ENCODE measurements around the gene RB1. TPM values are rescaled to one million over a fixed set of nuclear protein-coding genes. Genes with fewer than 3 reads are reported as not detected.

The RB1 gene
- total and polyA plus RNA-seq, 2 donors (not counting 3 experiments of a cell fraction or from before 2014, with no cell fraction given): 8.0 to 41.2 TPM

DNA sequence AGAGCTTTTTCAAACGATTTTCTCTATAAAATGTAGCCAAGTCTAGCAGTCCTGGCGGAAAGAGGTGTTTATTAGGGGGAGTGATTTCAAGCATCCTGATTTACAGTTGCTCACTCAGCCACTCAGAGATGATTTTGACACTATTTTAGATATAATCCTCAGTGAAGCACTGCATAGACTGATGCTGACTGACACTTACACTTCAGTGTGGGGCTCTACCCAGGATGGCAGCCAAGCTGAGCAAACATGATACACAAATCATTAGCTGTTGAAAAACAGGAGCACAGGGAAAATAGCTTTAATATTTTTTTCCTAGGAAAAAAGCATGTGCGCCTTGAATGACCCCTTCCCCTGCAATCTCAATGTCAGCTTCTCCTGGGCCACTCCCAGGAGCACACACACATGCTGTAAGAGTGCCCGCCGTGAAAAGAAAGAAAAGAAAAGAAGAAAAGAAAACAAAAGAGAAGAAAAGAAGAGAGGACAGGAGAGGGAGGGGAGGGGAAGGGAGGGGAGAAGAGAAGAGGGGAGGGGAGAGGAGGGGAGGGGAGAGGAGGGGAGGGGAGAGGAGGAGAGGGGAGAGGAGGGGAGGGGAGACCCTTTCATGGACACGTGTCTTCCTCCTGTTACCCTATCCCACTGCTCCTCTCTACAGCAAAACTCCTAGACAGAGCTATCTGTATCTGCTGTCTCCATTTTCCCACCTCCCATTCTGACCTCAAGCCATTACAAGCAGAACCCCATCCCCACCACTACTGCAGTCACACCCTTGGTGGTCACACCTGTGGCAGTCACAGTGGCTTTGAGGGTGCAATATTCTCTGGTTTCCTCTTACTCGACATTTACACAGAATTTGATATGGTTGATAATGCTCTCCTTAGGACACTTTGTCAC, 193.0 kb downstream of the RB1 start:
- no TSS peak for BruUV-seq (replicated peaks)
- H3K9me3 ChIP-seq (replicated peaks; ENCODE audit: control insufficient read depth, insufficient read depth, low read length): no peaks in the 10 kb centered on the region
- no peak overlapping the region for H3K4me2 ChIP-seq (ENCODE audit: insufficient read depth, low read length)
- no peaks in the 10 kb centered on the region for H3K27me3 ChIP-seq (ENCODE audit: control insufficient read depth in 2 of 2, insufficient read depth in 2 of 2, low read length in 2 of 2)
- H3K36me3 ChIP-seq (ENCODE audit: control insufficient read depth in 2 of 2, extremely low read depth in 1 of 2, insufficient read depth in 2 of 2, low read length in 2 of 2): no peaks in the 10 kb centered on the region
- ChIA-PET CTCF (interaction anchor here (1.0 to 3.0 kb wide), 4 partner anchors 30 to 163 kb away, joined by 3 to 13 read pairs (median 7); no protein-coding TSS in a partner anchor), POLR2A (interaction anchor here (1.8 kb wide), 1 partner anchor 36 kb away, joined by 5 read pairs; no protein-coding TSS in a partner anchor)
- no peaks in the 10 kb centered on the region for H3K9me1 ChIP-seq (replicated peaks; ENCODE audit: control insufficient read depth, extremely low read depth, insufficient read depth, low read length)
- dilution Hi-C loops (cut with MboI; ENCODE audit: extremely low pct_ligation_motif_present, low sequenced_read_pairs): no loop called here
- H3K79me2 ChIP-seq (ENCODE audit: control insufficient read depth, insufficient read depth, low read length): no peaks in the 10 kb centered on the region
- no peaks in the 10 kb centered on the region for H4K20me1 ChIP-seq (replicated peaks; ENCODE audit: control insufficient read depth, extremely low read depth, insufficient read depth, low read length)
- H3K4me1 ChIP-seq (ENCODE audit: control insufficient read depth, extremely low read depth, insufficient read depth, low read length): peaks cover 48% of the 10 kb centered on the region
- H3K27ac ChIP-seq (ENCODE audit: insufficient read depth, low read depth, low read length): no peak overlapping the region
- no peak for FAIRE-seq
- peak; percentile 78 for DNase-seq (ENCODE audit: low read depth, low spot score)
- H3K9ac ChIP-seq (replicated peaks; ENCODE audit: extremely low read depth, insufficient read depth, low read length): no peak overlapping the region
- intact Hi-C loops (cut with micrococcal nuclease): no loop called here
- no peak for TF ChIP-seq EZH2 (IDR thresholded peaks at IDR 0.05; ENCODE audit: borderline replicate concordance, low read depth, low read length, severe bottlenecking)
- TF ChIP-seq POLR2A (IDR thresholded peaks at IDR 0.05; ENCODE audit: low read depth, low read length): no peak
- TF ChIP-seq GATA2 (IDR thresholded peaks at IDR 0.05; ENCODE audit: insufficient read depth, insufficient read length, low read depth, low read length): no peak
- no peak for TF ChIP-seq JUN (IDR thresholded peaks at IDR 0.05; ENCODE audit: borderline replicate concordance, insufficient read depth, insufficient read length, low read depth)
- no peak for TF ChIP-seq MYC (IDR thresholded peaks at IDR 0.05; ENCODE audit: low read depth, low read length)
- TF ChIP-seq, protein P1, sequence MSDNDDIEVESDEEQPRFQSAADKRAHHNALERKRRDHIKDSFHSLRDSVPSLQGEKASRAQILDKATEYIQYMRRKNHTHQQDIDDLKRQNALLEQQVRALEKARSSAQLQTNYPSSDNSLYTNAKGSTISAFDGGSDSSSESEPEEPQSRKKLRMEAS (IDR thresholded peaks at IDR 0.05; ENCODE audit: insufficient read depth, insufficient read length): no peak
- no peak for TF ChIP-seq FOS (IDR thresholded peaks at IDR 0.05; ENCODE audit: borderline replicate concordance, insufficient read depth, low read length)
- no peak for TF ChIP-seq POLR2AphosphoS5 (IDR thresholded peaks at IDR 0.05; ENCODE audit: insufficient read depth, low read depth, low read length)
- TF ChIP-seq, protein P2, sequence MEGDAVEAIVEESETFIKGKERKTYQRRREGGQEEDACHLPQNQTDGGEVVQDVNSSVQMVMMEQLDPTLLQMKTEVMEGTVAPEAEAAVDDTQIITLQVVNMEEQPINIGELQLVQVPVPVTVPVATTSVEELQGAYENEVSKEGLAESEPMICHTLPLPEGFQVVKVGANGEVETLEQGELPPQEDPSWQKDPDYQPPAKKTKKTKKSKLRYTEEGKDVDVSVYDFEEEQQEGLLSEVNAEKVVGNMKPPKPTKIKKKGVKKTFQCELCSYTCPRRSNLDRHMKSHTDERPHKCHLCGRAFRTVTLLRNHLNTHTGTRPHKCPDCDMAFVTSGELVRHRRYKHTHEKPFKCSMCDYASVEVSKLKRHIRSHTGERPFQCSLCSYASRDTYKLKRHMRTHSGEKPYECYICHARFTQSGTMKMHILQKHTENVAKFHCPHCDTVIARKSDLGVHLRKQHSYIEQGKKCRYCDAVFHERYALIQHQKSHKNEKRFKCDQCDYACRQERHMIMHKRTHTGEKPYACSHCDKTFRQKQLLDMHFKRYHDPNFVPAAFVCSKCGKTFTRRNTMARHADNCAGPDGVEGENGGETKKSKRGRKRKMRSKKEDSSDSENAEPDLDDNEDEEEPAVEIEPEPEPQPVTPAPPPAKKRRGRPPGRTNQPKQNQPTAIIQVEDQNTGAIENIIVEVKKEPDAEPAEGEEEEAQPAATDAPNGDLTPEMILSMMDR (IDR thresholded peaks at IDR 0.05; ENCODE audit: extremely low read depth in 1 of 2, insufficient read depth in 1 of 2, low read depth in 1 of 2, low read length in 2 of 2): no peak
- no peak overlapping the region for H3K4me3 ChIP-seq (replicated peaks in 1 of 3; ENCODE audit: insufficient read depth in 1 of 3, low read depth in 1 of 3, low read length in 3 of 3)
- H2AFZ ChIP-seq (ENCODE audit: low read depth, low read length): no peak overlapping the region

Measured in endothelial cell of umbilical vein (primary cell).